ENCODE data around the gene GBP5. TPM values are rescaled to one million over a fixed set of nuclear protein-coding genes. Genes with fewer than 3 reads are reported as not detected.

Gene GBP5
- polyA plus RNA-seq, 1 experiment = not detected

DNA sequence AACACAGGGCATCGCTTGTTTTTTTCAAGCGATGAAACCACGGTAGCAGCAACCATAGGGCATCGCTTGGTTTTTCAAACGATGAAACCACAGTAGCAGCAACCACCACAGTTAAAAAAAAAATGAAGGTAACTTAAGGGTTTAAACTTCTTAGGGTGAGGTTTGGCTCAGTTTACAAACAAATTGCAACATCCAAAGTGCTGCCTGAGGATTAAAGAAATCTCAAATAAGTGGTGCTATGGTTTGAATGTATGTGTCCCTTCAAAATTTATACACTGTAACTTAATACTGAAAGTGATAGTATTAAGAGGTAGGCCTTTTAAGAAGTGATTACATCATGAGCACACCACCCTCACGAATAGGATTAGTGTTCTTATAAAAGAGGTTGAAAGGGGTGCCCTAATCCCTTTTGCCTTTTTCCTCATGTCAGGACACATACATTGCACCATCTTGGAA lies 6.4 kb upstream of the GBP5 start:
- no peaks in the 10 kb centered on the region for H3K36me3 ChIP-seq (ENCODE audit: control insufficient read depth, insufficient read depth, low read length)
- ChIA-PET CTCF (no interaction called here), POLR2A (no interaction called here)
- H3K27me3 ChIP-seq (ENCODE audit: control insufficient read depth, insufficient read depth, low read length) = no peaks in the 10 kb centered on the region
- TF ChIP-seq, protein P1, sequence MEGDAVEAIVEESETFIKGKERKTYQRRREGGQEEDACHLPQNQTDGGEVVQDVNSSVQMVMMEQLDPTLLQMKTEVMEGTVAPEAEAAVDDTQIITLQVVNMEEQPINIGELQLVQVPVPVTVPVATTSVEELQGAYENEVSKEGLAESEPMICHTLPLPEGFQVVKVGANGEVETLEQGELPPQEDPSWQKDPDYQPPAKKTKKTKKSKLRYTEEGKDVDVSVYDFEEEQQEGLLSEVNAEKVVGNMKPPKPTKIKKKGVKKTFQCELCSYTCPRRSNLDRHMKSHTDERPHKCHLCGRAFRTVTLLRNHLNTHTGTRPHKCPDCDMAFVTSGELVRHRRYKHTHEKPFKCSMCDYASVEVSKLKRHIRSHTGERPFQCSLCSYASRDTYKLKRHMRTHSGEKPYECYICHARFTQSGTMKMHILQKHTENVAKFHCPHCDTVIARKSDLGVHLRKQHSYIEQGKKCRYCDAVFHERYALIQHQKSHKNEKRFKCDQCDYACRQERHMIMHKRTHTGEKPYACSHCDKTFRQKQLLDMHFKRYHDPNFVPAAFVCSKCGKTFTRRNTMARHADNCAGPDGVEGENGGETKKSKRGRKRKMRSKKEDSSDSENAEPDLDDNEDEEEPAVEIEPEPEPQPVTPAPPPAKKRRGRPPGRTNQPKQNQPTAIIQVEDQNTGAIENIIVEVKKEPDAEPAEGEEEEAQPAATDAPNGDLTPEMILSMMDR (IDR thresholded peaks at IDR 0.05; ENCODE audit: insufficient read depth, low read depth, low read length) = no peak
- DNase-seq (ENCODE audit: low read depth) = no peak
- no peak overlapping the region for H3K4me3 ChIP-seq (ENCODE audit: low read depth, low read length)

DNA sequence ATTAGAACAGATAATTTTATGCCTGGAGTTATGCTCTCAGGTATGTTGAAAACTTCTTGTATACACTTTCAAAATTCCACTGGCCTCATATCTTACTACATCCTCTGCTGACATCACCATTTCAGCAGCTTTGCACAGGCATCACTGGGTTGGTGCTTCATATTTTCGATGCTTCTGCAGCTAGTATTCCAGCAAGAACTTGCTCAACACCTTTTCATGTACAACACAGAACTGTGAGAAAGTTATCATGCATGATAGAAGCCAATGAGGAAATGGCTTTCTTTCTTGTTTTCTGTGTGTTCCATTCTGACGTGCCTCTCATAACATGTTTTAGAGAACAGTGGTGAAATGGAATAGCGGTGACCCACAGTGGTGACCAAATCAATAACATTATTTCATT lies 5.1 kb upstream of the GBP5 start:
- H3K36me3 ChIP-seq (ENCODE audit: control insufficient read depth, insufficient read depth, low read length) = no peaks in the 10 kb centered on the region
- TF ChIP-seq, protein P1 (IDR thresholded peaks at IDR 0.05; ENCODE audit: insufficient read depth, low read depth, low read length) = no peak
- POLR2A ChIA-PET = no interaction called here
- CTCF ChIA-PET = no interaction called here
- no peak for DNase-seq (ENCODE audit: low read depth)
- no peak overlapping the region for H3K4me3 ChIP-seq (ENCODE audit: low read depth, low read length)
- H3K27me3 ChIP-seq (ENCODE audit: control insufficient read depth, insufficient read depth, low read length) = no peaks in the 10 kb centered on the region

DNA sequence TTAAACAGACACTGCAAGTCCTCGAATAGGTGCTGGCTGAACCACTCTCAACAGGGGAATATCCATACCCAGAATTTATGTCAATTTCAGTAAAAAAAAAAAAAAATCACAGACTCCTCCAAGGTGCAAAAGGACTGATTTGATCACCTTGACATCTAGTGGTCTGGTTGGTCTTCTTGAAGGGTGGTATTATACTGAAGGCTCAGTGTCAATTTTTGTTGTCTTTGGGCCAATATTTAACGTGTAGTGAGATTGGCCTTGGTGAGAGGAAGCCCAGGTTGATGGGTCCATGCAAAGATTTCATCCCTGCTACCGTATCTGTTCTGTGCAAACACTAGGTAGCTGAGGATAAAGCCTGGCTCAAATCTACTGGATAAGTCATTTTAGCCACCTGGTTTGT lies 4.0 kb upstream of the GBP5 start:
- POLR2A ChIA-PET = interaction anchor here (0.6 kb wide), 1 partner anchor 192 kb away, joined by 8 read pairs; no protein-coding TSS in a partner anchor
- TF ChIP-seq, protein P1 (IDR thresholded peaks at IDR 0.05; ENCODE audit: insufficient read depth, low read depth, low read length) = no peak
- no peaks in the 10 kb centered on the region for H3K36me3 ChIP-seq (ENCODE audit: control insufficient read depth, insufficient read depth, low read length)
- no peak overlapping the region for H3K4me3 ChIP-seq (ENCODE audit: low read depth, low read length)
- CTCF ChIA-PET = interaction anchor here (1.1 to 1.4 kb wide), 3 partner anchors 13 to 277 kb away, joined by 3 to 7 read pairs (median 4); no protein-coding TSS in a partner anchor
- no peak for DNase-seq (ENCODE audit: low read depth)
- H3K27me3 ChIP-seq (ENCODE audit: control insufficient read depth, insufficient read depth, low read length) = no peaks in the 10 kb centered on the region

DNA sequence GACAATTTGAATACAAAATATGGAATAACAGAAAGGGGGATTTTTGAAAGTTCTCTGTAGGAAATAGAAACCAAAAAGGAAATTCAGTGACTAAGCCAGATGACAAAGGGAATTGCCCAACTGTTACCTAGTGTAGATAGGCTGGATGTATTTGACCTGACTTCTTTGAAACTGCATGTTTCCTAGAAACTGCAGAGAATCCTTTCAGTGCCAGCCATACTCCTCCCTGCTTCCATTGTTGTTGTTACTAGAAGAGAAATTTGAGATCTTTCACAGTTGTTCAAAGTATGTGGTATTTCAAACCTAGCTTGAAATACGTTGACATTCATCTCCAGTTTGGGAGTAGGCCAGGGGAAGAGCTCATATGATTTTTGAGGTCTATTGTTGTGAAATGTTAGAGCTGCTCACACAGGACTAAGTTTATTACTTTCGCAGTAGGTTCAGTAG lies 1.8 kb upstream of the GBP5 start:
- H3K36me3 ChIP-seq (ENCODE audit: control insufficient read depth, insufficient read depth, low read length) = no peaks in the 10 kb centered on the region
- H3K27me3 ChIP-seq (ENCODE audit: control insufficient read depth, insufficient read depth, low read length) = no peaks in the 10 kb centered on the region
- TF ChIP-seq, protein P1 (IDR thresholded peaks at IDR 0.05; ENCODE audit: insufficient read depth, low read depth, low read length) = no peak
- ChIA-PET POLR2A (no interaction called here), CTCF (interaction anchor here (0.7 to 0.9 kb wide), 2 partner anchors 58 to 189 kb away, joined by 3 to 4 read pairs; no protein-coding TSS in a partner anchor)
- peak; percentile 27 for DNase-seq (ENCODE audit: low read depth)
- no peak overlapping the region for H3K4me3 ChIP-seq (ENCODE audit: low read depth, low read length)

DNA sequence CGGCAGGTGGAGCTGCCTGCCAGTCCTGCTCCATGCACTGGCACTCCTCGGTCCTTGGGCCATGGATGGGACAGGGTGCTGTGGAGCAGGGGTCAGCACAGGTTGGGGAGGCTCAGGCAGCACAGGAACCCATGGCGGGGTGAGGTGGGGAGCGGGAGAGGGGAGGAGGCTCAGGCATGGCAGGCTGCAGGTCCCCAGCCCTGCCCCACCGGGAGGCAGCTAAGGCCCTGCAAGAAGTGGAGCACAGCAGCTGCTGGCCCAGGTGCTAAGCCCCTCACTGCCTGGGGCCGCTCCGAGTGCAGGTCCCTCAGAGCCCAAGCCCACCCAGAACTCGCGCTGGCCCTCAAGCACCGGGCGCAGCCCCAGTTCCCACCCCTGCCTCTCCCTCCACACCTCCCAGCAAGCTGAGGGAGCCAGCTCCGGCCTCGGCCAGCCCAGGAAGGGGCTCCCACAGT lies 691 bp upstream of the GBP5 start:
- Histone ChIP-seq H3K36me3 (ENCODE audit: control insufficient read depth, insufficient read depth, low read length) (no peaks in the 10 kb centered on the region), H3K27me3 (ENCODE audit: control insufficient read depth, insufficient read depth, low read length) (no peaks in the 10 kb centered on the region), H3K4me3 (ENCODE audit: low read depth, low read length) (no peak overlapping the region)
- POLR2A ChIA-PET = no interaction called here
- TF ChIP-seq, protein P1 (IDR thresholded peaks at IDR 0.05; ENCODE audit: insufficient read depth, low read depth, low read length) = no peak
- CTCF ChIA-PET = no interaction called here
- no peak for DNase-seq (ENCODE audit: low read depth)
